ENCODE measurements around the gene ELOA.

- no peak for TF ChIP-seq SUZ12 (IDR thresholded peaks at IDR 0.05; ENCODE audit: extremely low read depth, insufficient read depth, insufficient read length)
- no peak for TF ChIP-seq ZNF274 (IDR thresholded peaks at IDR 0.05; ENCODE audit: low read depth, low read length)
These were observed 6.7 kb upstream of the ELOA start for GRCh38 chr1:23736437-23737134.

Measured in NT2/D1 (cell line).